Activated CD8-positive, alpha-beta memory T cell treated with anti-CD3 and anti-CD28 coated beads, Interleukin-2, amount 50 U/mL, for 24 hours (primary cell): Measurements from ENCODE around the gene PTGFR.

ENCODE experiments used
- DNase-seq: peaks from one replicate; pipeline ENCODE4 v3.0.0-alpha.2; 2020; ENCODE audit errors: extremely low read depth

PTGFR gene

GRCh38 chr1:78520843-78521242 is 30.1 kb downstream of the PTGFR start:
- no peak for DNase-seq

GRCh38 chr1:78522136-78522535 is 31.4 kb downstream of the PTGFR start:
- DNase-seq, result no peak

GRCh38 chr1:78526496-78526895 is 35.7 kb downstream of the PTGFR start:
- no peak for DNase-seq

GRCh38 chr1:78527706-78528105 is 36.9 kb downstream of the PTGFR start:
- DNase-seq, result no peak

DNA sequence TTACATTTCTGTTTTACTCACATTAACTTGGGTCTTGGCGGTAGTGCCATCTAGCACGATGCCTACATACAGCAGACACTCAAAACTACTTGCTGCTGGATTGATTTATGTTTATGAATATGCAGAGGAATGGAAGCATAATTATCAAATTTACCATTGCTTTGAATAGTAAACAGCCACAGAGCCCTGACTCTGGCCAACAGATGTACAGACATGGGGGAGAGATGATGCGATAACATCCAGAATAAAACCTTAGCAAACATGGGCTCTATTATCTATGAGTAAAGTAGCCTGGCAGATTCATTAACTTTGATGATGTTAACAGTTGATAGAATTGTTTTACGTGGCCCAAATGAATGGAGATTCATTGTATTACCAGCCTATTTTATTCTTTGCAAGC is 42.8 kb downstream of the PTGFR start:
- DNase-seq, result no peak

DNA sequence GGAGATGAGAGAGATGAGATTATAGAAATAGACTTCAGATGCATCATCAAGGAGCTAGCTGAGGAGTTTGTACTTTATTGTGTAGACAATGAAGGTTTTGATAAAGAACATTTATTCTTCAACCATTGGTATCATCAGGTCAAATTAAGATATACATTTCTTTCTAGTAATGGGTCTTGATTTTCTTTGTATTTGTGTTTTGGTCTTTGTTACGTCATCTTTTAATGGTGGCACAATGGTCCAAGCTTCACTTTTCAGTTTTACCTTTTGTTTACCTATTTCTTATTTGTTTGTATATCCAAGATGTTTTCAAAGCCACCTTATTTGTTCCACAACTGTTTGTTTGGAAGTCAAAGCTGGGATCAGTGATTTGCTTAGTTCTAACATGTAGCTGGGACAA is 44.5 kb downstream of the PTGFR start:
- DNase-seq, result no peak

- DNase-seq, result no peak
Observed at GRCh38 chr1:78536427-78536826, 45.7 kb downstream of the PTGFR start.

- no peak for DNase-seq
Observed at GRCh38 chr1:78540048-78540447, 49.3 kb downstream of the PTGFR start.

DNA sequence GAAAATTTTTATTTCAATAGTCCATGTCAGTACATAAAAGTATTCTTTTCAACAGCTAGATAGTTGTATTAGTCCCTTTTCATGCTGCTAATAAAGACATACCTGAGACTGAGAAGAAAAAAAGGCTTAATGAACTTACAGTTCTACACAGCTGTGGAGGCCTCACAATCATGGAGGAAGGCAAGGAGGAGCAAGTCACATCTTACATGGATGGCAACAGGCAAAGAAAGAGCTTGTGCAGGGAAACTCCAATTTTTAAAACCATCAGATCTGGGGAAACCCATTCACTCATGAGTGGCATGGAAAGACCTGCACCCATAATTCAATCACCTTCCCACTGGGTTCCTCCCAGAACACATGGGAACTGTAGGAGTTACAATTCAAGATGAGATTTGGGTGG is 50.7 kb downstream of the PTGFR start:
- DNase-seq, result no peak

- DNase-seq, result no peak
Observed at GRCh38 chr1:78543941-78544643, 53.3 kb downstream of the PTGFR start.

GRCh38 chr1:78547081-78547480 is 56.3 kb downstream of the PTGFR start:
- no peak for DNase-seq

DNA sequence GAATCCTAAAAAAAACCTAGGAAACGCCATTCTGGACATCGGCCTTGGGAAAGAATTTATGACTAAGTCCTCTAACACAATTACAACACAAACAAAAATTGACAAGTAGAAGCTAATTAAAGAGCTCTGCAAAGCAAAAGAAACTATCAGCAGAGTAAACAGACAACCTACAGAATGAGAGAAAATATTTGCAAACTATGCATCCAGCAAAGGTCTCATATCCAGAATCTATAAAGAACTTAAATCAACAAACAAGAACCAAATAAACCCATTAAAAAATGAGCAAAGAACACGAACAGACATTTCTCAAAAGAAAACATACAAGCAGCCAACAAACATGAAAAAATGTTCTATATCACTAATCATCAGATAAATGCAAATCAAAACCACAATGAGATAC is 58.6 kb downstream of the PTGFR start:
- no peak for DNase-seq

GRCh38 chr1:78549891-78550290 is 59.1 kb downstream of the PTGFR start:
- no peak for DNase-seq

DNA sequence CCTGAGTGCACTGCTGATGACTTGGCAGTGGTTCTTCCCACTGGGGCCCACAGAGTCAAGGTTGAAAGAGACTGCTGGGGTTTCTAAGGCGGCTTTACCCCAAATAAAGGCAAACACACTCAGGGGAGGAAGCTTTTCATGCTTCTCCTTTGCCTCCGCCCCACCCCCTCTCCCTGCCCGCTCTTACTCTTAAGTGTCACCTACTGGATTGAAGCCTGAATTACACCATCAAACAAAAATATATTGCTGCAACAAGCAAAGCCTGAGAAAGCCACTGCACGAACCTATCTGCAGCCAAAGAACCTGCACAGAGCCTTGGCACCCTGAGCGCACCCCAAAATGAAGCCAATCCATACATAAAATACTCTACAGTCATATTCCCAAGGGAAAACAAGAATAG is 63.1 kb downstream of the PTGFR start:
- no peak for DNase-seq

- no peak for DNase-seq
Observed at GRCh38 chr1:78554840-78555239, 64.1 kb downstream of the PTGFR start.

DNA sequence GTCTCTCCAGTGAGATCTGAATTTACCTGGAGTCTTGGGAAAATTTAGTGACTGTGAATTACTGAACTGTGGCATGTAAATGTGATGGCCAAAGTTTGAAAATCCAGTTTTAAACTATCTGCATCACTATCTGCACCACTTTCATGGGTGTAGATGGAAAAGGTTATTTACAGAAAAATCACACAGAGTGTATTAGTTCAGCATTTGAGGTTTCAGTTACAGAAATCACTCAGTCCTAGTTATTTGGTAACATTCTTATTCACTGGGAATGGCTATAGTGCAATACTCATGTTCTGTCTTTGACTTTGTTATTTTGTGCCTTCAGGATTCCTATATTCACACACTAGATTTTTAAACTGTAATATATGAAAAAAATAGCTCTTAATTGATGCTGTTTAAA is 68.9 kb downstream of the PTGFR start:
- no peak for DNase-seq

- DNase-seq, result no peak
Observed at GRCh38 chr1:78560811-78561210, 70.0 kb downstream of the PTGFR start.

GRCh38 chr1:78561856-78562255 is 71.1 kb downstream of the PTGFR start:
- DNase-seq, result no peak

GRCh38 chr1:78565393-78565792 is 74.6 kb downstream of the PTGFR start:
- no peak for DNase-seq

- no peak for DNase-seq
Observed at GRCh38 chr1:78570539-78570938, 79.8 kb downstream of the PTGFR start.

DNA sequence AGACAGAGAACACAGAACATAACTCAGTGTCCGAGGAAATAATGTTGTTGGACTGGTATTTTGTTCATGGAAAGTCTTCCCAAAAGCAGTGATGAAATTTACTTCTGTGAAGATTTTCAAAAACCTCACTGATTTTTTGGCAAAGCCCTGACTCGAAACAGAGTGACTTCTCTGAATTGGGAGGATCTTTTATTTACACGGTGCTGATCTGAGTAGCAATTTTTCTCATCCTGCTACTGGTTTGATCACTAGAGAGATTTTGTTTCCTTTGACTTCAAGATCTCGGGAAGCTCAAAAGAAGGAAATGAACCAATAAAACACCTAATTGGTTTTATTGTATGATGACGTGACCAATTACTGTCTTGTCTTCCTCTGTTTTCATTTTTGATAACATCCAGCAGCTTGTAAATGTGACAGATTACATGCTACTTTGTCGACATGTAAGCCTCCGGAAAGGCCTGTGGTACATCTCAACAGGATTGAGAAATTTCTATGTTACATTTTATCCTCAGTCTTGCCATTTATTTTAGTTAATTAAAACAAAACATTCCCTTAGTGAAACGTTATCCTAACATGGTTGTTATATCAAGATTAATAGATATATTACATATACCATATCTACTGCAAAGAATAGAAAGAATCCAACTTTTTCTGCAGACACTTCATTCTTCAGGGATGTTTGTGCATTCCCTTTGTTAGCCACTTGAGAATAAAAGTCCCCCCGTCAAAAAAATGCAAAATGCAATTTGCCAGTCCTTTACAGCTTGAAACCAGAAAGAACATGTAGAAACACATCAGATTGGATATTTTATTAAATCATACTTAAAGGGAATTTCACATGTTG is 86.7 kb downstream of the PTGFR start:
- no peak for DNase-seq

- no peak for DNase-seq
Observed at GRCh38 chr1:78586572-78586971, 95.8 kb downstream of the PTGFR start.

DNA sequence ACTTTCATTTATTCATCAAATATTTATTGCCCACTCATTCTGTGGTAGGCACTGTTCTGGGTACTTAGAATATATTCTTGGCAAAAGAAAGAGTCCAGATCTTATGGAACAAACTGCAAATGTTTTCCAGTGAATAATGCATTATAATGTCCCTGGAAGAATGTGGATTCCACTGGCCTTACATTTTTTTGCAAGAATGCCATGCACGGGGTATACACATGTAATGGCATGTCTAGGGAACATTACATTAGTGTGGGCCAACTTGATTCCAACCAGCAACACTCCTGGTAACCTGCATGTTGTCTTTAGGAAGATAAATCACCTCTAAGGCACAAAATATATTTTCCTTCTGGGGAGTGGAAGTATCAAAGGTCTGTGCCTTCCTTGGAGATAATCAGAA is 96.4 kb downstream of the PTGFR start:
- DNase-seq, result no peak
